NCI-H2196 treated with DMSO at 0.1 percent for 48 hours (cell line): ENCODE data around the gene MT1H.
"Not testable (repeated sequence)": the region's sequence is repeated elsewhere in the genome, so short reads cannot be mapped to it uniquely, and the experiment has no call there.

Source experiments
- DNase-seq: peaks from one replicate; lab custom pipeline; 2025; ENCODE audit not compliant: unreplicated experiment; lab: John Stamatoyannopoulos, UW

Gene MT1H

GRCh38 chr16:56669005-56669839 is at the start of gene MT1H:
Gene MT1H (plus strand): TSS chr16:56669814. CDS start chr16:56669885, 71 bp downstream.
- no peak for DNase-seq

- DNase-seq, result no peak
These were observed 49.2 kb upstream of the MT1H start for GRCh38 chr16:56620339-56620897.

GRCh38 chr16:56621665-56622445 is 47.8 kb upstream of the MT1H start:
- DNase-seq, result not testable (repeated sequence)

DNA sequence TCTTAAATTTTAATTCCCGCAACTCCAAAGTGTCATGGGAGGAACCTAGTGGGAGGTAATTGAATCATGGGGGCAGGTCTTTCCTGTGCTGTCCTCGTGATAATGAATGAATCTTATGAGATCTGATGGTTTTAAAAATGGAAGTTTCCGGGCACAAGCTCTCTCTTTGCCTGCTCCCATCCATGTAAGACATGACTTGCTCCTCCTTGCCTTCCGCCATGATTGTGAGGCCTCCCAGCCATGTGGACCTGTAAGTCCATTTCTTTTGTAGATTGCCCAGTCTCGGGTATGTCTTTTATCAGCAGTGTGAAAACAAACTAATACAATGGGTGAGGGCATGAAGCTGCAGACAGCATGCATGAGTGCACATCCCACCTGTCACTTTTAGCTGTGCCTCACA is 46.4 kb upstream of the MT1H start:
- DNase-seq, result not testable (repeated sequence)

- no peak for DNase-seq
These were observed 46.0 kb upstream of the MT1H start for GRCh38 chr16:56623637-56624036.

GRCh38 chr16:56625140-56625942 is 44.3 kb upstream of the MT1H start, which contains the start of gene MT1E:
Gene MT1E (plus strand): TSS chr16:56625781. CDS start chr16:56625852, 71 bp downstream.
- no peak for DNase-seq

DNA sequence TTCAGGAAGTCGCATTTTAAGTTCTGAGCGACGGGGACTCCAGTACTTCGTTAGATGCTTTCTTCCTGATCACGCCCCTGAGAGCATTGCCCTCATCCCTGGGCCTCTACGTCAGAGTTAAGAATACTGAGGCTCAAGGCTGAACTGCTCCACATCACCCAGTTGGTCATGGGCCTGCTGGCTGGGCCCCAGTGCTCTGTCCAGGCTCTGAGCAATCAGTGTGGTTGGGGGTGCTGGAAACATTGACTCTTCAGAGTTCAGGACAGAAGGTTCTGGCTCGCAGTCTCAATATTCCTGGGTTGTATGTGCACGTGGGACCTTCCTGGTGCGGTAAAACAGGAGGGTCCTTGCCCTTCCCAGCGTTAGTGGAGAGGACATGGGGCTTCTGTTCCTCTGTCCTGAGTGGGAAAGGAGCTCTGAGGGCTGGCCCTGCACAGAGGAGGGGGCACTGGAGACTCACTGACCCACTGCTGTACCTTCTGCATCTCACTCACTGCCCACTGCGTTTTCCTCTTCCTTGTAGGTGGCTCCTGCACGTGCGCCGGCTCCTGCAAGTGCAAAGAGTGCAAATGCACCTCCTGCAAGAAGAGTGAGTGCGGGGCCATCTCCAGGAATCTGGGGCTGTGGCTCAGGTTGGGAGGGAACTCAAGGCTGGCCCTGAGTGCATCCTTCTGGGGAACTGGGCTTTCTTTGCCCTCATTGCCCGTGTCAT is 43.5 kb upstream of the MT1H start:
- DNase-seq, result no peak

DNA sequence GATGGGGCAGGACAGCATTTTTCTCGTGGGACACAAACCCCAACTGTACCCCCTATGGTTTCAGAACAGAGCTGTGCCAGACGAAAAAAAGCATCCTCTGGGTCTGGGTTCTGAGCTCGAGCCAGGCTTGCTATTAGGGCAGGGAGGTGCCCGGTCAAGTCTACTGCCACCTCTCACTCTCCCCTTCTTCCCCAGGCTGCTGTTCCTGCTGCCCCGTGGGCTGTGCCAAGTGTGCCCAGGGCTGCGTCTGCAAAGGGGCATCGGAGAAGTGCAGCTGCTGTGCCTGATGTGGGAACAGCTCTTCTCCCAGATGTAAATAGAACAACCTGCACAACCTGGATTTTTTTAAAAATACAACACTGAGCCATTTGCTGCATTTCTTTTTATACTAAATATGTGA is 42.9 kb upstream of the MT1H start:
- no peak for DNase-seq

- no peak for DNase-seq
These were observed 40.9 kb upstream of the MT1H start for GRCh38 chr16:56628486-56629350.

- DNase-seq, result no peak
These were observed 40.1 kb upstream of the MT1H start for GRCh38 chr16:56629531-56629930.

DNA sequence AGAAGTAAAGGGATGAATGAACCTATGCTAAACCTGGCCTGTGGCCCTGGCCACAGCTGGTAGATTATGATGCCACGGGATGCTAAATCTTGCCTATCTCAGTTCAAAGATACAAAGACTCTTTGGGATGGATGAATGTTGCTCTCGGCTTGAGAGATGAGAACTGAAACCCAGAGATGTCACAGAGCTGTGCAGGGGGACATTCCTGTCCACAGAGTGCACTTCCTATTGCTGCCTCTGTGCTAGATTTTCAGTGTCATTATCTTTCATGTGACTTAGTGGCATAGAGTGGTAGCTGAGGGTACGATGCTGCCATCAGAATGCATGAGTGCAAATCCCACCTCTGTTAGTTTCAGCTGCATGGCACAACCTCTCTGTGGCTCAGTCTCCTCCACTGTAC is 39.5 kb upstream of the MT1H start:
- DNase-seq, result no peak

- DNase-seq, result no peak
These were observed 38.4 kb upstream of the MT1H start for GRCh38 chr16:56631197-56631596.

DNA sequence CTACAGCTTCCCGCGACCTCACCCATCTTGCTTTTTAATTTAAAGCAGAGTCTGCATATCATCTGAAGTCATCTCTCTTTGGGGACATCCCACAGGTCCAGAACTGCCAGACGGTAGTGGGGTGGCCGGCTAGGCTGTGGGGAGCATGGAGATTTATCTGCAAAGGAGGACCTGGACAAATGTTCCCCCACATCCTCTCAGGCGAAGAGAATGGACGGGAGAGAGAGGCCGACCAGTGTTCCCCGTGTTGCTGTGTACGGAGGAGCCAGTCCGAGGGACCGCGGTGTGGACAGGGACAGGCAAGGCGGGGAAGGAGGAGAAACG is 37.8 kb upstream of the MT1H start:
- no peak for DNase-seq

DNA sequence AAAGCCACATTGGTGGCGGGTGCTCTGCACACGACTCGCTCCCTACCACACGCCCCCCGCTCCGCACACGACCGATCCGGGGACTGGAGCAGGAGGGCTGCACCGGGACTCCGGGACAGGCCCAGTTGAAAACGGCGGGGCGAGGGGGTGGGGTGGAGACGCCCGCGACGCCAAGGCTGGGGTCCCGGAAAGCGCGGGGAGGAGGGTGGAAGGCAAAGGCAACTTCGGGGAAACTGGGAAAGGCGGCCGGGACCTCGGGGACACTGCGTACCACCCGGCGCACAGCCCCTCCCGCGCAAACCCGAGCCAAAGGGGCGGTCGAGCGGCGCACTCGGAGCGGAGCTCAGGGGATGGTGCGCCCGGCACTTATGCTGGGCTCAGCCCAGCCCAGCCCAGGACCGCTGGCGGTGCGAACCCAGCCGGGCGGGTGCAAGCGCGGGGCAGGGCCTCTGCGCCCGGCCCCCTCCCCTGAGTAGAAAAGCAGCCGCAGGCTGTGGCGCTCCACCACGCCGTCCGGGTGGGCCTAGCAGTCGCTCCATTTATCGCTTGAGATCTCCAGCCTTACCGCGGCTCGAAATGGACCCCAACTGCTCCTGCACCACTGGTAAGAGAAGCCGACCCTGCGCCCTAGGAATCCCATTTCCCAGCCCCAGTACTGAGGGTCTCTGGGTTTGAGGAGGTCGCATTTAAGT is 37.3 kb upstream of the MT1H start, which contains the start of gene MT1M:
MT1M (plus strand) TSS at position 504 of the 692 bp plus-strand sequence; CDS start at position 577, 73 bp downstream.
- no peak for DNase-seq

DNA sequence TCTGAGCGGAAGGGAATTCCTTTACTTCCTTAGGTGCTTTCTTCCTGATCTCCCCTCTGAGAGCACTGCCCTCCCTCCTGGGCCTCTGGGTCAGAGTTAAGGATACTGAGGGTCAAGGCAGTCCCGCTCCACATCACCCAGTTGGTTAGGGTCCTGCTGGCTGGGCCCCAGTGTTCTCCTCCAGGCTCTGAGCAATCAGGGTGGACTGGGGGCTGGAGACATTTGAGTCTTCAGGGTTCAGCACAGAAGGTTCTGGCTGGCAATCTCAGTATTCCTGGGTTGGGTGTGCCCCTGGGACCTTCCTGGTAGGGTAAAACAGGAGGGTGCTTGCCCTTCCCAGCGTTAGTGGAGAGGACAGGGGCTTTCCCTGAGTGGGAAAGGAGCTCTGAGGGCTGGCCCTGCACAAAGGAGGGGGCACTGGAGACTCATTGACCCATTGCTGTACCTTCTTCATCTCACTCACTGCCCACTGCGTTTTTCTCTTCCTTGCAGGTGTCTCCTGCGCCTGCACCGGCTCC is 36.7 kb upstream of the MT1H start:
- DNase-seq, result no peak

GRCh38 chr16:56633535-56633934 is 36.1 kb upstream of the MT1H start:
- DNase-seq, result no peak

DNA sequence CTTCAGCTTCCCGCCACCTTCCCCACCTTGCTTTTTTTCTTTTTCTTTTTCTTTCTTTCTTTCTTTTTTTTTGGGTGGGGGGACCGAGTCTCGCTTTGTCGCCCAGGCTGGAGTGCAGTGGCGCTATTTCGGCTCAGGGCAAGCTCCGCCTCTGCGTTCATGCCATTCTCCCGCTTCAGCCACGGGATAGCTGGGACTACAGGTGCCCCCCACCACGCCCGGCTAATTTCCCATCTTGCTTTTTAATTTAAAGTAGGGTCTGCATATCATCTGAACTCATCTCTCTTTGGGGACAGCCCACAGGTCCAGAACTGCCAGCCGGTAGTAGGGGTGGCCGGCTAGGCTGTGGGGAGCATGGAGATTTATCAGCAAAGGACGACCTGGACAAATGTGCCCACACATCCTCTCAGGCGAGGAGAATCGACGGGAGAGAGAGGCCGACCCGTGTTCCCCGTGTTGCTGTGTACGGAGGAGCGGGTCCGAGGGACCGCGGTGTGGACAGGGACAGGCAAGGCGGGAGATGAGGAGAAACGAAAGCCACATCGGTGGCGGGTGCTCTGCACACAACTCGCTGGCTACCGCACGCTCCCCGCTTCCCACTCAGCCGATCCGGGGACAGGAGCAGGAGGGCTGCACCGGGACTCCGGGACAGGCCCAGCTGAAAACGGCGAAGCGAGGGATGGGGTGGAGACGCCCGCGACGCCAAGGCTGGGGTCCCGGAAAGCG is 34.7 kb upstream of the MT1H start:
- DNase-seq, result no peak

DNA sequence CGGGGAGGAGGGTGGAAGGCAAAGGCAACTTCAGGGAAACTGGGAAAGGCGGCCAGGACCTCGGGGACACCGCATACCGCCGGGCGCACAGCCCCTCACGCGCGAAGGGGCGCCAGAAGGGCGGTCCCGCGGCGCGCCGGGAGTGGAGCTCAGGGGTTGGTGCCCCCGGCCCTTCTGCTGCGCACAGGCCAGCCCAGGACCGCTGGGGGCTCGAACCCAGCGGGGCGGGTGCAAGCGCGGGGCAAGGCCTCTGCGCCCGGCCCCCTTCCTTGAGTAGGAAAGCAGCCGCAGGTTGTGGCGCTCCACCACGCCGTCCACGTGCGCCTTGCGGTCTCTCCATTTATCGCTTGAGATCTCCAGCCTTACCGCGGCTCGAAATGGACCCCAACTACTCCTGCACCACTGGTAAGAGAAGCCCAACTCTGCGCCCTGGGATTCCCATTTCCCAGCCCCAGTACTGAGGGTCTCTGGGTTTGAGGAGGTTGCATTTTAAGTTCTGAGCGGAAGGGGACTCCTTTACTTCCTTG is 34.1 kb upstream of the MT1H start:
- DNase-seq, result no peak
